HepG2 (cell line): ENCODE results near the gene LAMA5. TPM values are rescaled to one million over a fixed set of nuclear protein-coding genes. Genes with fewer than 3 reads are reported as not detected.

Experiments used
- CCDC6 ChIP-seq: sonication (generic); formaldehyde crosslinking; IDR thresholded peaks from 2 replicates; pipeline ENCODE4 v1.8.1; 2022; ENCODE audit warnings: mild to moderate bottlenecking, missing genetic modification reagents, moderate library complexity
- EP300 ChIP-seq, 3 experiments: sonication (generic) in 1 of 3; formaldehyde crosslinking in 1 of 3; IDR thresholded peaks; 2 replicates each; pipeline versions ENCODE4 v1.5.1 to v1.6.1; 2011 to 2020; ENCODE audit warnings: low read depth in 2 of 3, low read length in 2 of 3, borderline replicate concordance in 1 of 3, improper control_type of control experiment in 1 of 3, mild to moderate bottlenecking in 1 of 3, missing genetic modification reagents in 1 of 3, moderate library complexity in 1 of 3
- GFI1 ChIP-seq: sonication (generic); formaldehyde crosslinking; IDR thresholded peaks from 2 replicates; pipeline ENCODE4 v1.5.0; 2020; ENCODE audit warnings: missing genetic modification reagents, mild to moderate bottlenecking, borderline replicate concordance
- KMT2B ChIP-seq: IDR thresholded peaks from 2 replicates; pipeline ENCODE4 v1.6.1; 2016; ENCODE audit warnings: missing genetic modification reagents, missing compliant biosample characterization
- NR2F6 ChIP-seq, 2 experiments: IDR thresholded peaks; 2 replicates each; pipeline ENCODE4 v1.6.1; 2016; ENCODE audit warnings: antibody characterized with exemption in 1 of 2, mild to moderate bottlenecking in 1 of 2
- PAX8 ChIP-seq: sonication (generic); formaldehyde crosslinking; IDR thresholded peaks from 2 replicates; pipeline ENCODE4 v1.8.0; 2022; ENCODE audit warnings: mild to moderate bottlenecking, missing genetic modification reagents, borderline replicate concordance
- SP4 ChIP-seq: sonication (generic); formaldehyde crosslinking; IDR thresholded peaks from 2 replicates; pipeline ENCODE4 v1.8.1; 2023; ENCODE audit warnings: mild to moderate bottlenecking, missing genetic modification reagents
- SRY ChIP-seq: sonication (generic); formaldehyde crosslinking; IDR thresholded peaks from 2 replicates; pipeline ENCODE4 v1.8.0; 2022; ENCODE audit warnings: mild to moderate bottlenecking, missing genetic modification reagents
- ZFP62 ChIP-seq: sonication (generic); formaldehyde crosslinking; IDR thresholded peaks from 2 replicates; pipeline ENCODE4 v1.4.0; 2020; ENCODE audit warnings: missing genetic modification reagents
- ZMYM3 ChIP-seq: sonication (generic); formaldehyde crosslinking; IDR thresholded peaks from 2 replicates; pipeline ENCODE4 v1.5.1; 2020; ENCODE audit warnings: mild to moderate bottlenecking, missing genetic modification reagents
- ZNF260 ChIP-seq: sonication (generic); formaldehyde crosslinking; IDR thresholded peaks from 2 replicates; pipeline ENCODE4 v1.4.0; 2020; ENCODE audit warnings: missing genetic modification reagents, low read depth, mild to moderate bottlenecking, borderline replicate concordance
- ZNF878 ChIP-seq: sonication (generic); formaldehyde crosslinking; IDR thresholded peaks from 2 replicates; pipeline ENCODE4 v1.8.1; 2023; ENCODE audit warnings: mild to moderate bottlenecking, missing genetic modification reagents, moderate library complexity
- polyA plus RNA-seq, 8 experiments: library from polyadenylated mRNA; depleted of rRNA in 3 of 8; stranded (reverse) in 7 of 8; unstranded in 1 of 8; fragments of >200 nt; fragmentation: Illumina TruSeq in 4 of 8; extraction: Trizol in 4 of 8; gene quantifications; 2 replicates each; pipeline versions ENCODE4 v1.2.1 to v1.2.3, GENCODE V29; 2011 to 2016; ENCODE audit warnings: low read depth in 4 of 8, missing spikeins in 1 of 8, mixed read lengths in 1 of 8; ENCODE audit not compliant: insufficient read depth in 1 of 8
- total RNA-seq, 5 experiments: library from RNA; depleted of rRNA; stranded (reverse); fragments of >200 nt; fragmentation: Illumina TruSeq; extraction: Trizol; gene quantifications; 2 replicates each; pipeline ENCODE4 v1.2.3, GENCODE V29; 2016; ENCODE audit warnings: low read depth in 1 of 5
- TF ChIP-seq, protein P1 (sequence below): sonication (generic); formaldehyde crosslinking; IDR thresholded peaks from 2 replicates; pipeline ENCODE4 v1.4.0; 2020; ENCODE audit warnings: mild to moderate bottlenecking, missing genetic modification reagents
- TF ChIP-seq, protein P2 (sequence below): sonication (generic); formaldehyde crosslinking; IDR thresholded peaks from 2 replicates; pipeline ENCODE4 v1.4.0; 2020; ENCODE audit warnings: mild to moderate bottlenecking, missing genetic modification reagents
- TF ChIP-seq, protein P3 (sequence below): sonication (generic); formaldehyde crosslinking; IDR thresholded peaks from 2 replicates; pipeline ENCODE4 v1.5.0; 2020; ENCODE audit warnings: missing genetic modification reagents, mild to moderate bottlenecking, borderline replicate concordance
- TF ChIP-seq, protein P4 (sequence below): sonication (generic); formaldehyde crosslinking; IDR thresholded peaks from 2 replicates; pipeline ENCODE4 v1.4.0; 2020; ENCODE audit warnings: missing genetic modification reagents, borderline replicate concordance
- TF ChIP-seq, protein P5 (sequence below): sonication (generic); formaldehyde crosslinking; IDR thresholded peaks from 2 replicates; pipeline ENCODE4 v1.9.0; 2021; ENCODE audit warnings: missing genetic modification reagents, borderline replicate concordance
- TF ChIP-seq, protein P6 (sequence below): sonication (generic); formaldehyde crosslinking; IDR thresholded peaks from 2 replicates; pipeline ENCODE4 v1.4.0; 2020; ENCODE audit warnings: missing genetic modification reagents

LAMA5 gene
- total and polyA plus RNA-seq, 2 of the 13 experiments (the other 11 are each of a cell fraction or from before 2014, with no cell fraction given) = 21.0 to 44.7 TPM

DNA sequence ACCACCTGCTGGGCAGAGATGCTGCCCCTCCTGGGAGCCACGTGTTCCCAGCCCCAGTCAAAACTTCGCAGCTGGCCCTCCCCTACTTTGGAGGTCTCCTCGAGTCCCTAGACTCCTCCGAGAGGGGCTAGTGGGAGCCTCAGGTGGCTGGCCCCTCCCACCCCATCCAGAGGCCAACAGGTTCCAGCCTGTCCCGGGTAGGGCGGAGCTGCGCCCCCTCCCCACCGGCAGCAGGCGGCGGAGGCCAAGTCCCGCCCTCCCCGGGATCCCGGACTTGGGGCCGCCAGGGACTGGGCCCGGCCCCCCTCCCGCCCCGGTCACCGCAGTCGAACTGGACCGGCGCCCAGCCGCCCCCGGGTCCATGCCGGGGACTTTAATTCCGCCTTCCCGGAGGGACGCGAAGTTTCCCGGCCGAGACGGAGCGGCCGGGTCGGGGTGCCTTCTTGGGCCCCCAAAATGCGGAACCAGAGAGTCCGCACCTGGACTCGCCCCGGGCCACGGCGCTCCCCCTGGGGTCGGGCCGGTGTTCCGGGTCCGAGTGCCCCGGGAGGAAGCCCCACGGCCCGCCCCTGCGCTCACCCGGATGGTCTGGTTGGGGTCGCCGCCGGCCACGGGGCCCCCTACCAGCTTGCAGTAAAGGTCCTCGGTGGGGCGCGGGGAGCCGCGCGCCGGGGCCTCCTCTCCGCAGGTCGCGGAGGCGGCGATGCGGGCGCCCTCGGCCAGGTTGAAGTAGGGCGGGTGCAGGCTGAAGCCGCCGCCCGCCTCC, 559 bp downstream of the LAMA5 start (continued):
- TF ChIP-seq, protein P1, sequence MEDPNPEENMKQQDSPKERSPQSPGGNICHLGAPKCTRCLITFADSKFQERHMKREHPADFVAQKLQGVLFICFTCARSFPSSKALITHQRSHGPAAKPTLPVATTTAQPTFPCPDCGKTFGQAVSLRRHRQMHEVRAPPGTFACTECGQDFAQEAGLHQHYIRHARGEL (CRISPR knock-in tag) = no peak; the same call in 1 of the 2 replicates
- no peak for TF ChIP-seq ZNF878 (CRISPR knock-in tag)
- 0 out of 2 replicates have a peak, but pooled peaks have one; percentile 38 for TF ChIP-seq PAX8 (CRISPR knock-in tag)
- TF ChIP-seq, protein P2, sequence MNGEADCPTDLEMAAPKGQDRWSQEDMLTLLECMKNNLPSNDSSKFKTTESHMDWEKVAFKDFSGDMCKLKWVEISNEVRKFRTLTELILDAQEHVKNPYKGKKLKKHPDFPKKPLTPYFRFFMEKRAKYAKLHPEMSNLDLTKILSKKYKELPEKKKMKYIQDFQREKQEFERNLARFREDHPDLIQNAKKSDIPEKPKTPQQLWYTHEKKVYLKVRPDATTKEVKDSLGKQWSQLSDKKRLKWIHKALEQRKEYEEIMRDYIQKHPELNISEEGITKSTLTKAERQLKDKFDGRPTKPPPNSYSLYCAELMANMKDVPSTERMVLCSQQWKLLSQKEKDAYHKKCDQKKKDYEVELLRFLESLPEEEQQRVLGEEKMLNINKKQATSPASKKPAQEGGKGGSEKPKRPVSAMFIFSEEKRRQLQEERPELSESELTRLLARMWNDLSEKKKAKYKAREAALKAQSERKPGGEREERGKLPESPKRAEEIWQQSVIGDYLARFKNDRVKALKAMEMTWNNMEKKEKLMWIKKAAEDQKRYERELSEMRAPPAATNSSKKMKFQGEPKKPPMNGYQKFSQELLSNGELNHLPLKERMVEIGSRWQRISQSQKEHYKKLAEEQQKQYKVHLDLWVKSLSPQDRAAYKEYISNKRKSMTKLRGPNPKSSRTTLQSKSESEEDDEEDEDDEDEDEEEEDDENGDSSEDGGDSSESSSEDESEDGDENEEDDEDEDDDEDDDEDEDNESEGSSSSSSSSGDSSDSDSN (CRISPR knock-in tag) = peak; percentile 43; the same call in 1 of the 2 replicates
- no peak for TF ChIP-seq KMT2B (CRISPR knock-in tag)
- TF ChIP-seq, protein P3, sequence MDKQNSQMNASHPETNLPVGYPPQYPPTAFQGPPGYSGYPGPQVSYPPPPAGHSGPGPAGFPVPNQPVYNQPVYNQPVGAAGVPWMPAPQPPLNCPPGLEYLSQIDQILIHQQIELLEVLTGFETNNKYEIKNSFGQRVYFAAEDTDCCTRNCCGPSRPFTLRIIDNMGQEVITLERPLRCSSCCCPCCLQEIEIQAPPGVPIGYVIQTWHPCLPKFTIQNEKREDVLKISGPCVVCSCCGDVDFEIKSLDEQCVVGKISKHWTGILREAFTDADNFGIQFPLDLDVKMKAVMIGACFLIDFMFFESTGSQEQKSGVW (CRISPR knock-in tag) = no peak
- TF ChIP-seq, protein P4, sequence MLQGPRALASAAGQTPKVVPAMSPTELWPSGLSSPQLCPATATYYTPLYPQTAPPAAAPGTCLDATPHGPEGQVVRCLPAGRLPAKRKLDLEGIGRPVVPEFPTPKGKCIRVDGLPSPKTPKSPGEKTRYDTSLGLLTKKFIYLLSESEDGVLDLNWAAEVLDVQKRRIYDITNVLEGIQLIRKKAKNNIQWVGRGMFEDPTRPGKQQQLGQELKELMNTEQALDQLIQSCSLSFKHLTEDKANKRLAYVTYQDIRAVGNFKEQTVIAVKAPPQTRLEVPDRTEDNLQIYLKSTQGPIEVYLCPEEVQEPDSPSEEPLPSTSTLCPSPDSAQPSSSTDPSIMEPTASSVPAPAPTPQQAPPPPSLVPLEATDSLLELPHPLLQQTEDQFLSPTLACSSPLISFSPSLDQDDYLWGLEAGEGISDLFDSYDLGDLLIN = peak; percentile 55; the same call in 1 of the 2 replicates
- TF ChIP-seq, protein P5, sequence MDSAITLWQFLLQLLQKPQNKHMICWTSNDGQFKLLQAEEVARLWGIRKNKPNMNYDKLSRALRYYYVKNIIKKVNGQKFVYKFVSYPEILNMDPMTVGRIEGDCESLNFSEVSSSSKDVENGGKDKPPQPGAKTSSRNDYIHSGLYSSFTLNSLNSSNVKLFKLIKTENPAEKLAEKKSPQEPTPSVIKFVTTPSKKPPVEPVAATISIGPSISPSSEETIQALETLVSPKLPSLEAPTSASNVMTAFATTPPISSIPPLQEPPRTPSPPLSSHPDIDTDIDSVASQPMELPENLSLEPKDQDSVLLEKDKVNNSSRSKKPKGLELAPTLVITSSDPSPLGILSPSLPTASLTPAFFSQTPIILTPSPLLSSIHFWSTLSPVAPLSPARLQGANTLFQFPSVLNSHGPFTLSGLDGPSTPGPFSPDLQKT (CRISPR knock-in tag) = no peak
- TF ChIP-seq NR2F6 (IDR thresholded peaks at IDR 0.05) = no peak
- TF ChIP-seq NR2F6 (CRISPR knock-in tag; IDR thresholded peaks at IDR 0.05) = no peak
- TF ChIP-seq ZMYM3 = no peak
- no peak; the same call in 1 of the 2 replicates for TF ChIP-seq SRY (CRISPR knock-in tag)
- TF ChIP-seq GFI1 (CRISPR knock-in tag) = no peak; the same call in 1 of the 2 replicates
- TF ChIP-seq CCDC6 (CRISPR knock-in tag) = no peak
- no peak; a peak in 1 of 4 replicates for TF ChIP-seq EP300 (IDR thresholded peaks at IDR 0.05; ENCODE audit: low read depth in 2 of 2, low read length in 2 of 2)
- TF ChIP-seq EP300 (CRISPR knock-in tag; IDR thresholded peaks at IDR 0.05; ENCODE audit: borderline replicate concordance) = no peak
- no peak for TF ChIP-seq ZFP62 (CRISPR knock-in tag)
- TF ChIP-seq, protein P6, sequence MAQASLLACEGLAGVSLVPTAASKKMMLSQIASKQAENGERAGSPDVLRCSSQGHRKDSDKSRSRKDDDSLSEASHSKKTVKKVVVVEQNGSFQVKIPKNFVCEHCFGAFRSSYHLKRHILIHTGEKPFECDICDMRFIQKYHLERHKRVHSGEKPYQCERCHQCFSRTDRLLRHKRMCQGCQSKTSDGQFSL (CRISPR knock-in tag) = 0 out of 2 replicates have a peak, but pooled peaks have one; percentile 46
- TF ChIP-seq SP4 (CRISPR knock-in tag) = peak; percentile 53; the same call in 1 of the 2 replicates
- TF ChIP-seq ZNF260 = no peak
